Astrocyte (in vitro differentiated cells and primary cell): ENCODE measurements around the gene CDC25B. TPM values are rescaled to one million over a fixed set of nuclear protein-coding genes. Genes with fewer than 3 reads are reported as not detected.
"Not testable (repeated sequence)": the region's sequence is repeated elsewhere in the genome, so short reads cannot be mapped to it uniquely, and the experiment has no call there.

Source experiments
- DNase-seq: peaks from one replicate; pipeline ENCODE4 v3.0.0-alpha.2; 2010; ENCODE audit warnings: low read depth
- FAIRE-seq: peaks from 2 replicates; lab custom pipeline; 2011; peaks lifted over from hg19 to GRCh38; lab: Jason Lieb, UNC
- H2AFZ ChIP-seq: 2 replicates; pipeline ENCODE4 v1.6.0; 2012; ENCODE audit warnings: low read depth, low read length, inconsistent platforms
- H3K27ac ChIP-seq: 2 replicates; pipeline ENCODE4 v1.5.1; 2011; ENCODE audit warnings: low read depth, low read length, inconsistent platforms
- H3K27me3 ChIP-seq: 2 replicates; pipeline ENCODE4 v1.6.0; 2011; ENCODE audit warnings: low read length, inconsistent platforms; ENCODE audit not compliant: insufficient read depth
- H3K36me3 ChIP-seq: 2 replicates; pipeline ENCODE4 v1.5.1; 2011; ENCODE audit warnings: low read length, inconsistent platforms; ENCODE audit not compliant: insufficient read depth
- H3K4me1 ChIP-seq: 2 replicates; pipeline ENCODE4 v1.5.1; 2011; ENCODE audit warnings: low read length, inconsistent platforms; ENCODE audit not compliant: insufficient read depth
- H3K4me2 ChIP-seq: 2 replicates; pipeline ENCODE4 v1.6.0; 2012; ENCODE audit warnings: low read length, inconsistent platforms
- H3K4me3 ChIP-seq: 2 replicates; pipeline ENCODE4 v1.5.1; 2011; ENCODE audit warnings: low read depth, mild to moderate bottlenecking, low read length, inconsistent platforms; ENCODE audit not compliant: insufficient read depth
- H3K79me2 ChIP-seq: 2 replicates; pipeline ENCODE4 v1.6.0; 2012; ENCODE audit warnings: mild to moderate bottlenecking, low read length, inconsistent platforms; ENCODE audit not compliant: insufficient read depth
- H3K9ac ChIP-seq: 2 replicates; pipeline ENCODE4 v1.6.0; 2012; ENCODE audit warnings: mild to moderate bottlenecking, low read length, inconsistent platforms
- H3K9me3 ChIP-seq: 2 replicates; pipeline ENCODE4 v1.5.1; 2012; ENCODE audit warnings: low read depth, mild to moderate bottlenecking, low read length, inconsistent platforms; ENCODE audit not compliant: insufficient read depth
- H4K20me1 ChIP-seq: 2 replicates; pipeline ENCODE4 v1.6.0; 2012; ENCODE audit warnings: low read length, inconsistent platforms; ENCODE audit not compliant: insufficient read depth
- H3K27ac Mint-ChIP-seq: one replicate; pipeline ENCODE4 v1.8.0; 2021; ENCODE audit warnings: mild to moderate bottlenecking, mixed read lengths; ENCODE audit not compliant: unreplicated experiment
- H3K27me3 Mint-ChIP-seq: one replicate; pipeline ENCODE4 v1.8.0; 2021; ENCODE audit warnings: low read depth, mixed read lengths; ENCODE audit not compliant: unreplicated experiment
- H3K36me3 Mint-ChIP-seq: one replicate; pipeline ENCODE4 v1.8.0; 2021; ENCODE audit warnings: low read depth, mixed read lengths; ENCODE audit not compliant: unreplicated experiment
- H3K4me1 Mint-ChIP-seq: one replicate; pipeline ENCODE4 v1.8.0; 2021; ENCODE audit warnings: low read depth, mixed read lengths; ENCODE audit not compliant: unreplicated experiment
- H3K4me3 Mint-ChIP-seq: one replicate; pipeline ENCODE4 v1.8.0; 2021; ENCODE audit warnings: mild to moderate bottlenecking, moderate library complexity, mixed read lengths; ENCODE audit not compliant: unreplicated experiment
- H3K9me3 Mint-ChIP-seq: one replicate; pipeline ENCODE4 v1.8.0; 2021; ENCODE audit warnings: mild to moderate bottlenecking, mixed read lengths; ENCODE audit not compliant: unreplicated experiment
- CTCF ChIP-seq: IDR thresholded peaks from 2 replicates; pipeline ENCODE4 v1.5.1; 2011; ENCODE audit warnings: low read depth, mild to moderate bottlenecking, inconsistent platforms, low read length, moderate library complexity; ENCODE audit not compliant: insufficient read depth
- EZH2 ChIP-seq: IDR thresholded peaks from 2 replicates; pipeline ENCODE4 v1.6.1; 2012; ENCODE audit warnings: mild to moderate bottlenecking, low read length, inconsistent platforms; ENCODE audit not compliant: insufficient read depth
- total RNA-seq: library from RNA; stranded (reverse); gene quantifications from 2 replicates; pipeline ENCODE4 v1.2.1, GENCODE V29; 2021

CDC25B gene
- total RNA-seq, 1 donor from 2014 or later: 8.5 TPM

DNA sequence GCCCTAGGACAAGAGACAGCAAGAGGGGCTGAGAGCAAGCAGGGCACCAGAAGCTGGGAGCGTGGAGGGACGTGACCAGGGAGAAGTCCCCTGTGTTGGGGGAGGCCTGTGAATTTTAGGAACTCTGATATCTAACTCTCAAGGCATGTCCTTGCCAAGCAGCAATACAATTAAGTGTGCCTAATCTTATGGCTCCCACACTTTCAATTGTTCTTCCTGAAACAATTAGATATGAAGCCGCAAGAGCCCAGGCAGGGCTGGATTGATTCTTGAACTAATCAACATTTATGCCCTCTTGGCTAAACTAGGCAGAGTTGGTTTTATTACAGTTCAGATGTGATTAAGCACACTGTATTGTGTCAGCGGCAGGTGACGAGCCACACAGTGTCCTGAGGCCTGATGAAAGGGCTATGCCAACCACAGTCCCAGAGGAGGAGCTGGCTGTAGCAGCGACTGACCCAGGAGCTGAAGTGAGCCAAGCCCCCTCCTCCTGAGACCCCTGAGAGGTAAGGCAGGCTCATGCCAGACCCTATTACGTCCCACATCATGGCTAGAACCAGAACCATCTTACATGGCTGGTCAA is 46.3 kb downstream of the CDC25B start:
- no peaks in the 10 kb centered on the region for H3K27me3 Mint-ChIP-seq
- TF ChIP-seq CTCF (no peak), EZH2 (no peak)
- Histone ChIP-seq H3K9me3 (no peaks in the 10 kb centered on the region), H3K4me1 (peaks cover 14% of the 10 kb centered on the region), H3K27ac (no peak overlapping the region), H3K27me3 (no peaks in the 10 kb centered on the region), H3K9ac (no peak overlapping the region), H4K20me1 (peaks cover under 1% of the 10 kb centered on the region), H3K4me3 (no peak overlapping the region), H3K36me3 (no peaks in the 10 kb centered on the region), H3K79me2 (peaks cover 14% of the 10 kb centered on the region), H2AFZ (no peak overlapping the region), H3K4me2 (no peak overlapping the region)
- FAIRE-seq: no peak
- H3K27ac Mint-ChIP-seq: no peak overlapping the region
- H3K36me3 Mint-ChIP-seq: no peaks in the 10 kb centered on the region
- H3K4me1 Mint-ChIP-seq: peaks cover 3% of the 10 kb centered on the region
- no peak overlapping the region for H3K4me3 Mint-ChIP-seq
- no peaks in the 10 kb centered on the region for H3K9me3 Mint-ChIP-seq
- DNase-seq: no peak

- Mint-ChIP-seq H3K36me3 (no peaks in the 10 kb centered on the region), H3K9me3 (no peaks in the 10 kb centered on the region), H3K4me1 (peaks cover 9% of the 10 kb centered on the region), H3K27ac (no peak overlapping the region), H3K4me3 (no peak overlapping the region), H3K27me3 (no peaks in the 10 kb centered on the region)
- FAIRE-seq: no peak
- Histone ChIP-seq H3K79me2 (peaks cover 24% of the 10 kb centered on the region), H3K4me3 (no peak overlapping the region), H3K4me1 (peaks cover 19% of the 10 kb centered on the region), H2AFZ (no peak overlapping the region), H3K9ac (no peak overlapping the region), H3K36me3 (no peaks in the 10 kb centered on the region), H4K20me1 (peaks cover 7% of the 10 kb centered on the region), H3K9me3 (no peaks in the 10 kb centered on the region), H3K27ac (peak overlapping the region; percentile 19), H3K27me3 (no peaks in the 10 kb centered on the region), H3K4me2 (no peak overlapping the region)
- TF ChIP-seq CTCF: no peak
- no peak for TF ChIP-seq EZH2
- DNase-seq: peak; percentile 32
These were observed 47.4 kb downstream of the CDC25B start for GRCh38 chr20:3843490-3843889.

DNA sequence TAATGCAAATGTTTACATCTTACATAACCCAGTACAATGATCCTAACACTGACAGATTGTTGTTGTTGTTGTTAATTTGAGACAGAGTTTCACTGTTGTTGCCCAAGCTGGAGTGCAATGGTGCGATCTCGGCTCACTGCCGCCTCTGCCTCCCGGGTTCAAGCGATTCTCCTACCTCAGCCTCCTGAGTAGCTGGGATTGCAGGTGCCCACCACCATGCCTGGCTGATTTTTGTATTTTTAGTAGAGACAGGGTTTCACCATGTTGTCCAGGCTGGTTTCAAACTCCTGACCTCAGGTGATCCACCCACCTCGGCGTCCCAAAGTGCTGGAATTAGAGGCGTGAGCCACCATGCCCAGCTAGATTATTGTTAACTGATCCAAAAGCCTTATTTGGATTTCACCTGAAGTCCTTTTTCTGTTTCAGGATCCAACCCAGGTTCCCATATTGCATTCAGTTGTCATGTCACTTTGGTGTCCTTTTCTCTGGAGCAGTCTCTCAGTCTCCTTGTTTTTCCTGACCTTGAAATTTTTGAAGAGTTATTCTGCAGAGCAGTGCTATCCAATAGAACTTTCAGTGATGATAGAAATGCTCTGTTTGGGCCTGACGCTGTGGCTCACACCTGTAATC is 48.0 kb downstream of the CDC25B start:
- H3K4me3 ChIP-seq, FAIRE-seq, H3K36me3 ChIP-seq, H3K9me3 ChIP-seq, H3K27ac ChIP-seq, H3K27ac Mint-ChIP-seq, H3K4me2 ChIP-seq, H3K27me3 ChIP-seq, H3K9me3 Mint-ChIP-seq, H3K9ac ChIP-seq, H3K4me3 Mint-ChIP-seq, H3K27me3 Mint-ChIP-seq, H3K36me3 Mint-ChIP-seq, H2AFZ ChIP-seq, DNase-seq: not testable (repeated sequence)
- H3K4me1 ChIP-seq: peaks cover 19% of the 10 kb centered on the region
- peaks cover 14% of the 10 kb centered on the region for H4K20me1 ChIP-seq
- H3K4me1 Mint-ChIP-seq: peaks cover 14% of the 10 kb centered on the region
- H3K79me2 ChIP-seq: peaks cover 30% of the 10 kb centered on the region
